Naive thymus-derived CD4-positive, alpha-beta T cell (primary cell): ENCODE results near the gene PKM. TPM values are rescaled to one million over a fixed set of nuclear protein-coding genes. Genes with fewer than 3 reads are reported as not detected.
A peak's percentile ranks its signal among the peaks of the same experiment; 100 is the strongest.
"Not testable (repeated sequence)": the region's sequence is repeated elsewhere in the genome, so short reads cannot be mapped to it uniquely, and the experiment has no call there.

Experiments used
- ATAC-seq: fragments of 150-1000 bp; cut with Tn5 transposase; 2 replicates; pipeline ENCODE4 v1.10.0; 2021; ENCODE audit warnings: mild to moderate bottlenecking, moderate library complexity
- CTCF ChIA-PET: fragments of 350-600 bp; sonication (Branson Sonifier 250); formaldehyde crosslinking; loops from one replicate; lab custom pipeline; 2021; ENCODE audit warnings: antibody characterized with exemption; lab: Charles Lee
- POLR2A ChIA-PET: fragments of 350-600 bp; sonication (Branson Sonifier 250); formaldehyde crosslinking; loops from one replicate; lab custom pipeline; 2021; ENCODE audit warnings: antibody characterized with exemption, inconsistent platforms; lab: Charles Lee
- DNase-seq, 9 donors: peaks; one replicate each; pipeline versions ENCODE4 v3.0.0 to v3.0.0-alpha.2; 2020 to 2022; ENCODE audit warnings: mixed read lengths in 1 of 9
- H3K27ac ChIP-seq: one replicate; pipeline ENCODE4 v1.7.0; 2013; ENCODE audit warnings: mild to moderate bottlenecking, low read depth, low read length, moderate library complexity
- H3K27me3 ChIP-seq, 2 donors: one replicate each; pipeline ENCODE4 v1.7.0; 2013; ENCODE audit warnings: low read length in 2 of 2, mild to moderate bottlenecking in 2 of 2, moderate library complexity in 2 of 2; ENCODE audit not compliant: control insufficient read depth in 2 of 2, insufficient read depth in 2 of 2
- H3K36me3 ChIP-seq, 3 experiments: 1 replicate in 2 of 3; 2 replicates in 1 of 3; pipeline ENCODE4 v1.7.0; 2013; ENCODE audit warnings: low read length in 3 of 3, mild to moderate bottlenecking in 3 of 3, moderate library complexity in 1 of 3; ENCODE audit not compliant: insufficient read depth in 3 of 3, control insufficient read depth in 2 of 3
- H3K4me1 ChIP-seq, 2 donors: one replicate each; pipeline ENCODE4 v1.7.0; 2013; ENCODE audit warnings: low read length in 2 of 2, mild to moderate bottlenecking in 2 of 2, moderate library complexity in 1 of 2; ENCODE audit not compliant: control insufficient read depth in 2 of 2, insufficient read depth in 2 of 2
- H3K4me3 ChIP-seq: 2 replicates; pipeline ENCODE4 v1.7.0; 2013; ENCODE audit warnings: mild to moderate bottlenecking, low read length
- H3K9me3 ChIP-seq, 3 experiments: 1 replicate in 2 of 3; 2 replicates in 1 of 3; pipeline ENCODE4 v1.7.0; 2013; ENCODE audit warnings: low read length in 3 of 3; ENCODE audit not compliant: control insufficient read depth in 2 of 3
- H3K27ac Mint-ChIP-seq, 9 donors: one replicate each; pipeline ENCODE4 v1.8.0; 2020 to 2022; ENCODE audit warnings: mixed read lengths in 9 of 9, mild to moderate bottlenecking in 8 of 9, moderate library complexity in 5 of 9, inconsistent platforms in 2 of 9
- H3K27me3 Mint-ChIP-seq, 5 donors: one replicate each; pipeline ENCODE4 v1.8.0; 2021 to 2022; ENCODE audit warnings: mixed read lengths in 5 of 5, mild to moderate bottlenecking in 1 of 5
- H3K36me3 Mint-ChIP-seq, 5 donors: one replicate each; pipeline ENCODE4 v1.8.0; 2020 to 2022; ENCODE audit warnings: mixed read lengths in 5 of 5, mild to moderate bottlenecking in 3 of 5, inconsistent platforms in 1 of 5
- H3K4me1 Mint-ChIP-seq, 7 donors: one replicate each; pipeline ENCODE4 v1.8.0; 2020 to 2022; ENCODE audit warnings: mixed read lengths in 7 of 7, mild to moderate bottlenecking in 3 of 7, inconsistent platforms in 1 of 7
- H3K4me3 Mint-ChIP-seq, 10 donors: one replicate each; pipeline ENCODE4 v1.8.0; 2020 to 2022; ENCODE audit warnings: mild to moderate bottlenecking in 10 of 10, mixed read lengths in 10 of 10, moderate library complexity in 6 of 10, inconsistent platforms in 2 of 10
- H3K9me3 Mint-ChIP-seq, 11 donors: one replicate each; pipeline ENCODE4 v1.8.0; 2020 to 2022; ENCODE audit warnings: mixed read lengths in 11 of 11, mild to moderate bottlenecking in 4 of 11, inconsistent platforms in 1 of 11, moderate library complexity in 1 of 11
- intact Hi-C, 2 donors: fragments of 100-400 bp; cut with micrococcal nuclease; formaldehyde crosslinking; loops; one replicate each; pipeline ENCODE4 v1.15.1; 2023
- polyA plus RNA-seq, 2 donors: library from polyadenylated mRNA; unstranded; fragments of 300-500 nt; fragmentation: Illumina TruSeq; gene quantifications; one replicate each; pipeline ENCODE4 v1.2.3, GENCODE V29; 2021
- total RNA-seq, 6 experiments: library from RNA in 5 of 6; stranded (reverse) in 5 of 6; gene quantifications; 1 replicate in 5 of 6; 2 replicates in 1 of 6; pipeline ENCODE4 v1.2.3 and lab custom pipeline; 2021 to 2026

PKM gene
- 1,000 to 10,000 TPM in 1 of 5 experiments, 100 to 1,000 TPM in 4; 237 to 1,627 (median 329) TPM for total RNA-seq
- 100 to 1,000 TPM; 422 to 485 TPM for polyA plus RNA-seq
- total RNA-seq (lab: John Stamatoyannopoulos, UW), result 266 reads per million, percentile 95 among the genes with 10 or more reads in this experiment

- no peaks in the 10 kb centered on the region for H3K9me3 ChIP-seq
- H3K36me3 ChIP-seq, result peaks cover 0 to 7% (median 0%) of the 10 kb centered on the region in 3 experiments
- peaks cover 40 to 55% (median 50%) of the 10 kb centered on the region in 7 donors for H3K4me1 Mint-ChIP-seq
- peak within 1 kb of the TSS; percentile 73 for H3K4me3 ChIP-seq
- DNase-seq (peak; percentile 82 to 99 (median 88)), ATAC-seq (peak; percentile 65)
- intact Hi-C loops, result loop anchor here (1.0 to 10.0 kb wide), 6 partner anchors 41 to 454 kb away; partner anchors contain the start of genes MYO9A (in 2 of the 2), PARP6 (in 2 of the 2), SENP8 (in 2 of the 2) and ARIH1 (in 1 of the 2)
- H3K9me3 Mint-ChIP-seq, result peaks cover 0 to 2% (median 0%) of the 10 kb centered on the region in 11 donors
- H3K27me3 Mint-ChIP-seq, result peaks cover 0 to 3% (median 0%) of the 10 kb centered on the region in 5 donors
- H3K4me3 Mint-ChIP-seq, result peak within 1 kb of the TSS; percentile 95 to 100 (median 99)
- POLR2A ChIA-PET, result interaction anchor here (0.6 to 3.8 kb wide), 17 partner anchors 8 to 455 kb away, joined by 3 to 38 read pairs (median 5); partner anchors contain the start of genes BBS4, HEXA, HIGD2B and MYO9A
- H3K27ac ChIP-seq, result peak within 1 kb of the TSS; percentile 73
- peaks cover 0 to 30% (median 0%) of the 10 kb centered on the region in 5 donors for H3K36me3 Mint-ChIP-seq
- peak within 1 kb of the TSS; percentile 89 to 99 (median 95) for H3K27ac Mint-ChIP-seq
- no peaks in the 10 kb centered on the region for H3K27me3 ChIP-seq
- peaks cover 34 to 39% of the 10 kb centered on the region in 2 donors for H3K4me1 ChIP-seq
- CTCF ChIA-PET, result interaction anchor here (0.6 to 2.7 kb wide), 4 partner anchors 10 to 351 kb away, joined by 3 to 9 read pairs (median 3); no protein-coding TSS in a partner anchor
Observed at GRCh38 chr15:72231066-72231832, at the start of gene PKM. TSS of gene PKM (minus strand) at chr15:72231190. CDS start at chr15:72219097, 12,093 bp downstream.

- DNase-seq (no peak), ATAC-seq (no peak)
- Mint-ChIP-seq H3K4me1 (peaks cover 0 to under 1% (median 0%) of the 10 kb centered on the region in 7 donors), H3K9me3 (no peaks in the 10 kb centered on the region), H3K36me3 (peaks cover 0 to 5% (median 0%) of the 10 kb centered on the region in 5 donors), H3K27me3 (peaks cover 0 to 9% (median 0%) of the 10 kb centered on the region in 5 donors), H3K4me3 (no peak overlapping the region), H3K27ac (no peak overlapping the region)
- CTCF ChIA-PET, result interaction anchor here (1.1 kb wide), 1 partner anchor 32 kb away, joined by 3 read pairs; no protein-coding TSS in a partner anchor
- Histone ChIP-seq H3K27me3 (no peaks in the 10 kb centered on the region), H3K9me3 (no peaks in the 10 kb centered on the region), H3K4me3 (no peak overlapping the region), H3K27ac (no peak overlapping the region), H3K36me3 (no peaks in the 10 kb centered on the region), H3K4me1 (no peaks in the 10 kb centered on the region)
- intact Hi-C loops, result no loop called here
- POLR2A ChIA-PET, result no interaction called here
Observed at GRCh38 chr15:72280751-72281150, 49.8 kb upstream of the PKM start.

GRCh38 chr15:72278737-72279136 is 47.7 kb upstream of the PKM start:
- peaks cover 0 to 5% (median 0%) of the 10 kb centered on the region in 5 donors for H3K36me3 Mint-ChIP-seq
- no peak for ATAC-seq
- H3K4me3 Mint-ChIP-seq, result no peak overlapping the region

GRCh38 chr15:72276326-72276700 is 45.3 kb upstream of the PKM start:
- no peak for DNase-seq
- Histone ChIP-seq H3K4me1 (peaks cover 14 to 15% of the 10 kb centered on the region in 2 donors), H3K36me3 (no peaks in the 10 kb centered on the region), H3K27me3 (no peaks in the 10 kb centered on the region), H3K27ac (no peak overlapping the region), H3K4me3 (no peak overlapping the region), H3K9me3 (no peaks in the 10 kb centered on the region)
- H3K27ac Mint-ChIP-seq, result peak overlapping the region in 3 of 9 donors; percentile 35 to 75 (median 48)
- peaks cover 0 to 9% (median 0%) of the 10 kb centered on the region in 5 donors for H3K27me3 Mint-ChIP-seq
- no peak for ATAC-seq
- intact Hi-C loops, result no loop called here
- CTCF ChIA-PET, result no interaction called here
- peaks cover 13 to 34% (median 23%) of the 10 kb centered on the region in 7 donors for H3K4me1 Mint-ChIP-seq
- H3K36me3 Mint-ChIP-seq, result no peaks in the 10 kb centered on the region
- POLR2A ChIA-PET, result interaction anchor here (1.0 kb wide), 1 partner anchor 50 kb away, joined by 3 read pairs; no protein-coding TSS in a partner anchor
- H3K4me3 Mint-ChIP-seq, result no peak overlapping the region
- H3K9me3 Mint-ChIP-seq, result no peaks in the 10 kb centered on the region

More at GRCh38 chr15:72278737-72279136, 47.7 kb upstream of the PKM start:
- DNase-seq, result no peak
- Mint-ChIP-seq H3K9me3 (no peaks in the 10 kb centered on the region), H3K27ac (no peak overlapping the region), H3K27me3 (peaks cover 0 to 9% (median 0%) of the 10 kb centered on the region in 5 donors), H3K4me1 (peaks cover 2 to 16% (median 6%) of the 10 kb centered on the region in 7 donors)
- H3K27me3 ChIP-seq, result no peaks in the 10 kb centered on the region
- H3K4me3 ChIP-seq, result no peak overlapping the region
- ChIA-PET CTCF (interaction anchor here (0.9 kb wide), 1 partner anchor 9 kb away, joined by 3 read pairs; no protein-coding TSS in a partner anchor), POLR2A (no interaction called here)
- no peaks in the 10 kb centered on the region for H3K4me1 ChIP-seq
- no peaks in the 10 kb centered on the region for H3K9me3 ChIP-seq
- intact Hi-C loops, result no loop called here
- H3K27ac ChIP-seq, result no peak overlapping the region
- no peaks in the 10 kb centered on the region for H3K36me3 ChIP-seq

- H3K4me1 ChIP-seq, result peaks cover 18 to 21% of the 10 kb centered on the region in 2 donors
- intact Hi-C loops, H3K9me3 Mint-ChIP-seq, H3K4me3 ChIP-seq, H3K4me3 Mint-ChIP-seq, H3K36me3 Mint-ChIP-seq, ATAC-seq, H3K36me3 ChIP-seq, H3K9me3 ChIP-seq, DNase-seq, H3K27me3 Mint-ChIP-seq, H3K27me3 ChIP-seq, H3K27ac ChIP-seq: not testable (repeated sequence)
- Mint-ChIP-seq H3K27ac (peak overlapping the region in 5 of 9 donors; percentile 2 to 75 (median 35)), H3K4me1 (peaks cover 18 to 40% (median 29%) of the 10 kb centered on the region in 7 donors)
- CTCF ChIA-PET, result interaction anchor here (1.8 kb wide), 1 partner anchor 48 kb away, joined by 9 read pairs; no protein-coding TSS in a partner anchor
- POLR2A ChIA-PET, result interaction anchor here (1.0 to 3.5 kb wide), 2 partner anchors 45 to 49 kb away, joined by 3 to 38 read pairs; partner anchors contain the start of gene PKM
Observed at GRCh38 chr15:72275635-72276325, 44.8 kb upstream of the PKM start.
